ENCODE results near the gene KCNJ14. TPM values are rescaled to one million over a fixed set of nuclear protein-coding genes. Genes with fewer than 3 reads are reported as not detected.

The KCNJ14 gene
- total and polyA plus RNA-seq, 2 of the 8 experiments (the other 6 are each of a cell fraction or from before 2014, with no cell fraction given), result 0.45 to 0.89 TPM

DNA sequence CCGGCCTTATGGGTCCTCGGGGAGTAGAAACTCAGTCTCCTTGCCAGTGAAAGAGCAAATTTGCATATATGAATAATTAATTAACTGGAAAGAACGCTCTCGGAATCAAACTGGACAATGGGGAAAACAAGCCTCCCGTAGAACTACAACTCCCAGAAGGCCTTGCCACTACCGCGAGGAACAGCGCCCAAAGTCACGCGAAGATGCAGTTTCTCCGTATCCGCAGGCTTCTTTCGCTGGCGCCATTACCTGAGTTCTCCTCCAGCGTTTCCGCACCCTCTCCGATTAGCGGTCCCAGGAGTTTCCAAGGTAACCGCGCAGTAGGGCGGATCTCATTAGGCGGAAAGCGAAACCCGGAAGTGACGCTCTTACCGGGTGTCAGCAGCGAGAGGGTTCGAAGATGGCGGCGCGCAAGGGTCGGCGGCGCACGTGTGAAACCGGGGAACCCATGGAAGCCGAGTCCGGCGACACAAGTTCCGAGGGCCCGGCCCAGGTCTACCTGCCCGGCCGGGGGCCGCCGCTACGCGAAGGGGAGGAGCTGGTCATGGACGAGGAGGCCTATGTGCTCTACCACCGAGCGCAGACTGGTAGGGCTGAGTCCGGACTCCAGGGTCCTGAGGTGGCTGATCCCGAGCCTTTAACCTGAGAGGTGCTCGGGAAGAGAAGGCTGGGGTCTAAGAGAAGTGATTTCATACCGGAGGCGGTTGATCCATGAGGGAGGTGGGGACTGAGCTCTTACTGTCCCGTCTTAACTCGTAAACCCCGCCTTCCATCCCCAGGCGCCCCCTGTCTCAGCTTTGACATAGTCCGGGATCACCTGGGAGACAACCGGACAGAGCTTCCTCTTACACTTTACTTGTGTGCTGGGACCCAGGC is 9.5 kb upstream of the KCNJ14 start, which contains the start of gene GRWD1 (continued):
- TF ChIP-seq CHD1 (IDR thresholded peaks at IDR 0.05; ENCODE audit: low read depth, low read length), result no peak
- TF ChIP-seq E2F6 (IDR thresholded peaks at IDR 0.05), result peak; percentile 50; the same call in 1 of the 2 replicates
- TF ChIP-seq PHF8 (conservative IDR thresholded peaks at IDR 0.05; ENCODE audit: low read depth, low read length), result peak; percentile 95
- TF ChIP-seq BRCA1 (IDR thresholded peaks at IDR 0.05; ENCODE audit: low read depth, low read length), result peak; percentile 91
- TF ChIP-seq CEBPB (IDR thresholded peaks at IDR 0.05; ENCODE audit: low read depth, low read length), result no peak
- TF ChIP-seq JUND (IDR thresholded peaks at IDR 0.05; ENCODE audit: low read length), result no peak
- TF ChIP-seq SRF (IDR thresholded peaks at IDR 0.05; ENCODE audit: low read depth, low read length), result 0 out of 2 replicates have a peak, but pooled peaks have one; percentile 28
- TF ChIP-seq EZH2 (IDR thresholded peaks at IDR 0.05; ENCODE audit: low read depth, low read length, severe bottlenecking), result no peak

Data from H1 (cell line).